H1 (cell line): ENCODE measurements around the gene FAM234A.

ENCODE experiments used
- CREB1 ChIP-seq: IDR thresholded peaks from 2 replicates; pipeline ENCODE4 v1.6.1; 2012; ENCODE audit warnings: inconsistent platforms
- CTCF ChIP-seq, 3 experiments: IDR thresholded peaks; 1 replicate in 2 of 3; 2 replicates in 1 of 3; pipeline versions ENCODE4 v1.5.1 to v1.6.1; 2011; ENCODE audit warnings: low read length in 3 of 3, mild to moderate bottlenecking in 3 of 3, inconsistent platforms in 2 of 3, low read depth in 1 of 3, moderate library complexity in 1 of 3; ENCODE audit not compliant: insufficient read depth in 1 of 3; ENCODE audit errors: control extremely low read depth in 1 of 3
- HDAC6 ChIP-seq: IDR thresholded peaks from one replicate; pipeline ENCODE4 v1.7.1; 2012; ENCODE audit warnings: low read depth, mild to moderate bottlenecking, inconsistent platforms, low read length, moderate library complexity
- MAX ChIP-seq: IDR thresholded peaks from 2 replicates; pipeline ENCODE4 v1.6.1; 2012; ENCODE audit warnings: inconsistent platforms
- RFX5 ChIP-seq: IDR thresholded peaks from 2 replicates; pipeline ENCODE4 v1.6.1; 2011; ENCODE audit warnings: low read depth, low read length, improper control_type of control experiment, borderline replicate concordance
- SIRT6 ChIP-seq: IDR thresholded peaks from one replicate; pipeline ENCODE4 v1.7.1; 2012; ENCODE audit warnings: low read length, inconsistent platforms
- TAF1 ChIP-seq: IDR thresholded peaks from 2 replicates; pipeline ENCODE4 v1.6.1; 2011; ENCODE audit warnings: mild to moderate bottlenecking, low read depth, low read length
- TCF12 ChIP-seq: IDR thresholded peaks from 2 replicates; pipeline ENCODE4 v1.6.1; 2011; ENCODE audit warnings: low read depth, mild to moderate bottlenecking, low read length
- USF2 ChIP-seq: IDR thresholded peaks from 2 replicates; pipeline ENCODE4 v1.6.1; 2011; ENCODE audit warnings: low read length, improper control_type of control experiment

- TF ChIP-seq TCF12: no peak
- TF ChIP-seq HDAC6: no peak
- TF ChIP-seq MAX: no peak
- no peak for TF ChIP-seq RFX5
- TF ChIP-seq USF2: no peak
- no peak for TF ChIP-seq CREB1
- TF ChIP-seq SIRT6: no peak
- TF ChIP-seq TAF1: no peak
- no peak for TF ChIP-seq CTCF (IDR thresholded peaks at IDR 0.05; ENCODE audit: control extremely low read depth in 1 of 3, insufficient read depth in 1 of 3, low read depth in 1 of 3, low read length in 3 of 3)
Measured at GRCh38 chr16:280005-280460, 45.4 kb downstream of the FAM234A start.
